Cerebellar nuclear complex (tissue), 1 donor: ENCODE data around the gene SHC1.

Source experiments
- DNase-seq, 2 experiments: peaks; one replicate each; lab custom pipeline; 2025; lab: John Stamatoyannopoulos, UW

Gene SHC1

DNA sequence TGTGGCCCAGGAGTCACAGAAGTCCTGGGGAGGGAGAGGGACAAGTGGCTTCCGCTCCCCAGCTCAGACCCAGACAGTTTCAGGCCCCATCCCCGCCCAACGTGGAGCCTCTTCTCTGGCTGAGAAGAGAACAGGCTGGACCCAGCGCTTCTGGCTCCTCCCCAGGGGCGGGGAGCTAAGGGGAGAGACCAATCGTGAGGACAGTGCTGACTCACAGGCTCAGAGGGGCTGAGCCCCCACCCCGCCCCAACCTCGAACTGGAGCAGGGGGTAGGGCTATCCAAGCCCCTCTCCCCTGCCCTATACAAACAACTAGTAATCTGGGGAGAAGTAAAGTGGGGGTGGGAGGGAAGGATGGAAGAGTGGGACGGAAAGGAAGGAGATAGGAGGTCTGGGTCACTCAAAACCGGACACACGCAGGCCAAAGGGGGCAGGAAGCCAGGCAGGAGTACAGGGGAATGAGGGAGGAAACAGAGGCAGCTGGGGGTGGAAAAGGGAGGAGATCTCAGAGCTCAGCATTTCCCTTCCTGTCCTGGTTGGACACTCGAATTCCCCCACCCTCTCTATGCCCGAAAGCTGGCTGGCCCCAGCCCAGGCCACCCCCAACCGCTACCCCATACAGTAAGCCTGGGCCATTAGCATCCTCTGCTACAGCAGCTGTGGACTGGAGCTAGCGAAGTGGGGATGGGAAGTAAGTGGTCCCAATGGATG, at the start of gene SHC1:
TSS of gene SHC1 (minus strand) at position 117 of the 710 bp plus-strand sequence. CDS start 221 bp downstream, outside the sequence.
- DNase-seq: peak; percentile 68 to 93

GRCh38 chr1:155019377-155020245, 49.1 kb upstream of the SHC1 start:
- no peak for DNase-seq

GRCh38 chr1:155018617-155019348, 48.2 kb upstream of the SHC1 start:
- no peak for DNase-seq

- no peak for DNase-seq
Measured at GRCh38 chr1:155017946-155018316, 47.4 kb upstream of the SHC1 start.

DNA sequence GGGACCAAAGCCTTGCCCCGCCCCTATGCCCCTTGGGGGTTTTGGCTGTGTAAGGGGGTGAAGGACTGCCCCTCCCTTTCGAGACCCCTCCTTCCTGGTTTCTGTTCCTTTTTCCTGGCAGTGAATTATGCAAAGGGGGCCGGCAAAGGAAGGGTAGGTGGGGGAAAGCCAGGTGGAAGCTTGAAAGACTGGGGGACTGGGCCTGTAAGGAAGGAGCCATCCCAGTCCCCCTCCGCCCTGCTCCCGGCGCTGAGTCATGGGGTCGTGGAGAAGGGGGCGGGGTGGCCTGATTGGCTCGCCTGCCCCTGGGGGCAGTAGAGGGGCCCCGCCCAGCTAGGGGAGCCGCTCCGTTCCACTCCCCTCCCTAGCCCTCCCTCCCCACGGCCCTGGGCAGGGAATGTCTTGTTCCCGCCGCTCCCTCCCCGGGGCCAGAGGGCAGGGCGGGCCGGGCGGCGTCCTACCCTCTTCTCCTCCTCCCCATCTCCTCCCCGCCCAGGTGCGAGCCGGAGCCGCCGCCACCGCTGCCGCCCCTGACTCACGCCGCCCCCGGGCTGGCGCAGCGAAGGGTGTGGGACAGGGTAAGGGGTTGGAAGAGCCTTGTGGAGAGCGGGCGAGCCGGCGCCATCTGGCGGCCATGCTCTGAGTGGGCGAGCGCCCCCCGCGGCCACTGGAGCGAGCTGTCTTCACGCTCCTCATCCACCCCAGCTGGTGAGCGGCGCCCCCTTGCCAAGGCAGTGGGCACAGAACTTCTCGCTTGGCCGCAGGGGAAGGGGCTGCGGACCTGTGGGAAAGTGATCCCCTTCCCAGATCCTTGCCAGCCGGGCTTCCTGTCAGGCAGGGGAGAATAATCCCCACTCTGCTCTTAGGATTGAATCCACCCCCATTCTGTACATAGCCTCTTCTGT, 46.7 kb upstream of the SHC1 start:
- peak in 1 of 2 experiments; percentile 41 for DNase-seq

- no peak for DNase-seq
Measured at GRCh38 chr1:155016231-155016831, 45.8 kb upstream of the SHC1 start.

GRCh38 chr1:155015527-155016230, 45.1 kb upstream of the SHC1 start:
- DNase-seq: no peak

GRCh38 chr1:155014709-155015508, 44.4 kb upstream of the SHC1 start:
- no peak for DNase-seq

- no peak for DNase-seq
Measured at GRCh38 chr1:155013632-155014031, 43.1 kb upstream of the SHC1 start.

GRCh38 chr1:155012776-155013602, 42.4 kb upstream of the SHC1 start:
- DNase-seq: no peak

- no peak for DNase-seq
Measured at GRCh38 chr1:155012026-155012546, 41.5 kb upstream of the SHC1 start.

DNA sequence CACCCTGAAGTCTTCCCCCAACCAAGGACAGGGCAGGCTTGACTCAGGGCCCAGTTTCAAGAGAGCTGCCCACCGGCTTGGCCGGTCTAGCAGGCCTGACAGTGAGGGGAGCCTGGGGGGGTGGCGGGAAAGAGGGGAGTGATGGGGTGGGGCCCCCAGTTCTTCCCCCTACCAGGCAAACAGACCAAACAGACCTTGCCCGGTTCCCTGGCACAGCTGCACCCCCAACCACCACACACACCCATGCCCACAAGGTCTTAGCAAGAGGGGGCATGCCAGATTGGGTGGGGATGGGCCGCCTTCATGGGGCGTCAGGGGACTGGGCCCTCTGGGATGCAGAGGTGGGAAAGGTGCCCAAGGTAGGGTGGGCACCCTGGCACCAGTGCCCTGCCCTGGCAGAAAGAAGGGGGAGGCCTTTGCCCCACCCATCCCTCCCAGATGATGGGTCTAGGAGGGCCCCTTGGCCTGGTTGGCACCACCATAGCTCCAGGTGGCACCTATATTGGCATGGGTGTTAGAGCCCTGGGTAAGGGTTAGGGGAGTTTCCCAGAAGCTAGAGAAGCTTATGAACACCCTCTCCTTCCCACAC, 41.0 kb upstream of the SHC1 start:
- no peak for DNase-seq

DNA sequence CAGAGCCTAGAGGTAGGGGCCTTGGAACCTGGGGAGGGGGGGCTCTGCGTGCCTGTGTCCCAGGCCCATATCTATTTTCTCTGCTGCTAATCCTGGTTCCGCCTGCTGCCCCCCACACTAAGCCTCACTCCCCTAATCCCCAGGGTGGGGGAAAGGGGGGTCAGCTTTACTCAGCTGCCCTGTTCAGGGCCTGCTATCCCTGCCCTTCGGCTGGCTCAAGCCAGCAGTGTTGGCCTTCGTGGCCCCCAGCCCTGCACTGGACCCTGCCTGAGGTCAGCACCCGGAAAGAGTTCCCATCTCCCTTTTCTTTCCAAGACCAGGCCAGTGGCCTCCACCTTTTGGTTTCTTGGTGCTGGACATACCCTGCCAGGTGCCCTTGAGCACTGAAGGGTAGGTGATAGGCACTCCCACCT, 40.5 kb upstream of the SHC1 start:
- no peak for DNase-seq

DNA sequence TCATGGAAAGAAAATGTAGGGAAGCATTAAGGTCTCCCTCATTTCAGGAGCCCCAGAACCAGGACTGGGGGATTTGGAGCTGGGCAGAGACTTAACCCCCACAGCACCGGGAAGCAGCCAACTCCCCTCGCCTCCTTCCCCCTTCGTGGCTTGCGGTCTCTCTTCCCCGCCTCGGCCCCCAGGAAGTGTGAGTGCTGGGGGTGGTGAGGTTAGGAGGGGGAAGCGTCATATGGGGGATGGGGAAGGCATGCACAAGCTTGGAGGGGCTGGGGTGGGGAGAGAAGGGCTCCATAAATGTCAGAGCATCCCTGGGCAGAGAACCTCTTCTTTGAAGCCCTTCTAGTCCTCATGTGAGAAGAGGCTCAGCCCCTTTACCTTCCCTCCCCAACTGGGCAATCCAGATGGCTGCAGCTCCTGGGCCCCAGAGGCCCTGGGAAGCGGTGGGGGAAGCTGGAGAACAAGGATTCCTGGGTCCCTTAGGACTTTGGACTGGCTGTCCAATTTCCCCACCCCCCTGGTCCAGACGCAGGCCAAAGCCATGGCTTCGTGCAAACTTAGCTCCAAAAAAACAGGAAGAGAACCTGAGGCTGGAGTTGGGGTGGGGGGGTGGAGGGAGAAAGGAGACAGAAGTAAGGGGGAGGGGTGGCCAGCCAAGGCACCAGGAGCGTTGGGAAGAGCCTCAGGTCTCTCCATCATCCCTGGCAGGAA, 39.8 kb upstream of the SHC1 start:
- no peak for DNase-seq

DNA sequence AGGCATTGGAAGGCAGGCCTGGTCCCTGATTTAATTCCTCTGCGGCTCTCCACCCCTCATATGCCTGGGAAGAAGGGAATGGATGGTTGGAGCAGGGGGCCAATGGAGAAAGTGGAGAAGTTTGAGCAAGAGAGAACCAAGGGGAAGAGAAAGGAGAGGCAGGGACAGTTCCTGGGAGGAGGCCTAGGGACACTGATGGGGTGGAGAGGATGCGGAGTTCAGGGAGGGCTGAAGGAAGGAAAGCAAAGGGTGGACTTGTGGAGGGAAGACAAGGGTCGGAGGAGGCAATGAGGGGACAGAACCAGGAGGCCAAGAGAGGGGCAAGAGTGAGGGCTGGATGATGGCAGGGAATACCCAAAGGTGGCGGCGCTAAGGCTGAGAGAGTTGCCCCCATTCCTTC, 39.2 kb upstream of the SHC1 start:
- no peak for DNase-seq

DNA sequence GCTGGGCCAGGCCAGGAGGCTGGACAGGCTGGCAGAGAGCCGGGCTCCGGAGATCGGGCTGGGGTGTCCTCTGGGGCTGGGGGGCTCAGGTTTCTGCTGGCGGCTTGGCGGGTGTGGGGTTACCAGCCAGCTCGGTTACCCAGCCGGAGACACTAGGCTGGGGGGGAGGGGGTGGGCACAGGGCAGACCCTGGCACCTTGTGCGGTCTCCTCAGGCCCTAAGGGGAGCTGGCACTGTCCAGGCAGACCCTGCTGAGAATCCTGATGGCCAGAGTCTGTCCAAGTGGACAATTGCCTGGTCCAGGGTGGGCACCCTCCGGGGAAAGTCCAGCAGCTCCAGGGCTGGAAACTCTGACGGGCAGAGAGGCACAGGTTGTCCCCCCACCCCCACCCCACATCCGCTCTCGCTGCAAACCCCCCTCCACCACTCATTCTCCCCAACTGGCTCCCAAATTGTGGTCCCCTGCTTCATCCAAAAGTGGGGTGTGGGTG, 38.7 kb upstream of the SHC1 start:
- no peak for DNase-seq
